K562 (cell line): Measurements from ENCODE around the gene PEX10. TPM values are rescaled to one million over a fixed set of nuclear protein-coding genes. Genes with fewer than 3 reads are reported as not detected.
A peak's percentile ranks its signal among the peaks of the same experiment; 100 is the strongest.

ENCODE experiments used
- ARID2 ChIP-seq: fragments of 450-650 bp; IDR thresholded peaks from 2 replicates; pipeline ENCODE4 v1.6.1; 2017; ENCODE audit warnings: antibody characterized with exemption, mild to moderate bottlenecking
- ATF2 ChIP-seq: sonication (generic); formaldehyde crosslinking; IDR thresholded peaks from 2 replicates; pipeline ENCODE4 v1.8.1; 2022; ENCODE audit warnings: missing genetic modification reagents
- BHLHE40 ChIP-seq: IDR thresholded peaks from 2 replicates; pipeline ENCODE4 v1.6.1; 2011; ENCODE audit warnings: low read length, improper control_type of control experiment
- CBFB ChIP-seq: sonication (generic); formaldehyde crosslinking; IDR thresholded peaks from 2 replicates; pipeline ENCODE4 v1.4.0; 2020; ENCODE audit warnings: mild to moderate bottlenecking, missing genetic modification reagents
- CBX5 ChIP-seq: IDR thresholded peaks from 2 replicates; pipeline ENCODE4 v1.6.1; 2014; ENCODE audit warnings: low read depth, borderline replicate concordance
- CGGBP1 ChIP-seq: fragments of 250-450 bp; sonication (Bioruptor Pico); IDR thresholded peaks from 2 replicates; pipeline ENCODE4 v1.9.0; 2021; ENCODE audit warnings: mild to moderate bottlenecking
- DLX4 ChIP-seq: fragments of 250-450 bp; sonication (Bioruptor Pico); IDR thresholded peaks from 2 replicates; pipeline ENCODE4 v1.6.1; 2021; ENCODE audit warnings: mild to moderate bottlenecking
- FOXP4 ChIP-seq: sonication (generic); formaldehyde crosslinking; IDR thresholded peaks from 2 replicates; pipeline ENCODE4 v1.8.0; 2022; ENCODE audit warnings: mild to moderate bottlenecking, missing genetic modification reagents, borderline replicate concordance
- JUND ChIP-seq, 2 experiments: IDR thresholded peaks; 2 replicates in 1 of 2; 3 replicates in 1 of 2; pipeline ENCODE4 v1.6.1; 2011; ENCODE audit warnings: borderline replicate concordance in 2 of 2, low read depth in 2 of 2, low read length in 2 of 2, improper control_type of control experiment in 1 of 2, missing biosample characterization in 1 of 2, missing genetic modification characterization in 1 of 2, missing genetic modification reagents in 1 of 2
- KLF10 ChIP-seq: fragments of 250-450 bp; sonication (Bioruptor Pico); IDR thresholded peaks from 2 replicates; pipeline ENCODE4 v1.6.1; 2021; ENCODE audit warnings: matching md5 sums
- KLF13 ChIP-seq: fragments of 450-650 bp; IDR thresholded peaks from 2 replicates; pipeline ENCODE4 v1.6.1; 2016; ENCODE audit warnings: missing genetic modification characterization, low read depth, mild to moderate bottlenecking, missing compliant biosample characterization, moderate library complexity, borderline replicate concordance
- MEIS2 ChIP-seq: fragments of 450-650 bp; IDR thresholded peaks from 2 replicates; pipeline ENCODE4 v1.6.1; 2014; ENCODE audit warnings: mild to moderate bottlenecking; ENCODE audit not compliant: partially characterized antibody
- NEUROD1 ChIP-seq: fragments of 150-350 bp; IDR thresholded peaks from 2 replicates; pipeline ENCODE4 v1.6.1; 2014; ENCODE audit warnings: borderline replicate concordance, low read length, low read depth; ENCODE audit not compliant: partially characterized antibody
- NFE2 ChIP-seq: IDR thresholded peaks from 2 replicates; pipeline ENCODE4 v1.6.1; 2014; ENCODE audit warnings: antibody characterized with exemption, low read depth
- PHB2 ChIP-seq: fragments of 450-650 bp; IDR thresholded peaks from 2 replicates; pipeline ENCODE4 v1.6.1; 2017; ENCODE audit warnings: low read depth
- PHF8 ChIP-seq: fragments of 200-600 bp; sonication (generic); IDR thresholded peaks from 2 replicates; pipeline ENCODE4 v1.6.1; 2012; ENCODE audit warnings: mixed run types, mild to moderate bottlenecking, inconsistent platforms, low read length, moderate library complexity, borderline replicate concordance
- SAP30 ChIP-seq: fragments of 200-600 bp; sonication (generic); IDR thresholded peaks from 2 replicates; pipeline ENCODE4 v1.6.1; 2012; ENCODE audit warnings: borderline replicate concordance, low read depth, mild to moderate bottlenecking, moderate library complexity, low read length, control low read depth, inconsistent platforms; ENCODE audit not compliant: insufficient read depth, poor library complexity, severe bottlenecking
- XRCC3 ChIP-seq: fragments of 450-650 bp; IDR thresholded peaks from 2 replicates; pipeline ENCODE4 v1.6.1; 2017; ENCODE audit warnings: mild to moderate bottlenecking, moderate library complexity
- ZNF589 ChIP-seq: fragments of 200-800 bp; sonication (Bioruptor generic); IDR thresholded peaks from 2 replicates; pipeline ENCODE4 v1.6.1; 2016; ENCODE audit warnings: low read depth, missing genetic modification characterization, missing compliant biosample characterization
- polyA plus RNA-seq, 8 experiments: library from polyadenylated mRNA; depleted of rRNA in 4 of 8; stranded (reverse) in 5 of 8; unstranded in 3 of 8; fragments of >200 nt; fragmentation: Nextera tagmentation in 2 of 8; fragmentation: Illumina TruSeq in 1 of 8; extraction: Ambion mirVana in 2 of 8; extraction: Trizol in 1 of 8; gene quantifications; 2 replicates each; pipeline versions ENCODE4 v1.2.1 to v1.2.3, GENCODE V29; 2011 to 2014; ENCODE audit warnings: inconsistent platforms in 1 of 8, missing spikeins in 1 of 8
- total RNA-seq, 7 experiments: library from RNA; depleted of rRNA in 6 of 7; stranded (reverse); fragments of >200 nt in 6 of 7; fragmentation: Illumina TruSeq in 2 of 7; extraction: Trizol in 2 of 7; gene quantifications; 2 replicates each; pipeline versions ENCODE4 v1.2.1 to v1.2.3, GENCODE V29; 2011 to 2021; ENCODE audit warnings: low replicate concordance in 1 of 7
- TF ChIP-seq, protein P1 (sequence below): fragments of 450-650 bp; formaldehyde crosslinking; IDR thresholded peaks from 2 replicates; pipeline ENCODE4 v1.4.0; 2020; ENCODE audit warnings: mild to moderate bottlenecking, mixed read lengths
- TF ChIP-seq, protein P2 (sequence below), 2 experiments: IDR thresholded peaks; 2 replicates each; pipeline ENCODE4 v1.6.1; 2011; ENCODE audit warnings: borderline replicate concordance in 1 of 2, control low read depth in 1 of 2, low read depth in 1 of 2, low read length in 1 of 2, mild to moderate bottlenecking in 1 of 2, mixed read lengths in 1 of 2, moderate library complexity in 1 of 2; ENCODE audit not compliant: insufficient read depth in 1 of 2, insufficient read length in 1 of 2, poor library complexity in 1 of 2, severe bottlenecking in 1 of 2; ENCODE audit errors: extremely low read depth in 1 of 2

Gene PEX10
- total and polyA plus RNA-seq, 9 of the 15 experiments (the other 6 are each of a cell fraction or from before 2014, with no cell fraction given) = 0.03 to 26.2 (median 8.7) TPM

GRCh38 chr1:2412395-2412772, at the start of gene PEX10 (continued):
- TF ChIP-seq BHLHE40 = 0 out of 2 replicates have a peak, but pooled peaks have one; percentile 12
- TF ChIP-seq, protein P1, sequence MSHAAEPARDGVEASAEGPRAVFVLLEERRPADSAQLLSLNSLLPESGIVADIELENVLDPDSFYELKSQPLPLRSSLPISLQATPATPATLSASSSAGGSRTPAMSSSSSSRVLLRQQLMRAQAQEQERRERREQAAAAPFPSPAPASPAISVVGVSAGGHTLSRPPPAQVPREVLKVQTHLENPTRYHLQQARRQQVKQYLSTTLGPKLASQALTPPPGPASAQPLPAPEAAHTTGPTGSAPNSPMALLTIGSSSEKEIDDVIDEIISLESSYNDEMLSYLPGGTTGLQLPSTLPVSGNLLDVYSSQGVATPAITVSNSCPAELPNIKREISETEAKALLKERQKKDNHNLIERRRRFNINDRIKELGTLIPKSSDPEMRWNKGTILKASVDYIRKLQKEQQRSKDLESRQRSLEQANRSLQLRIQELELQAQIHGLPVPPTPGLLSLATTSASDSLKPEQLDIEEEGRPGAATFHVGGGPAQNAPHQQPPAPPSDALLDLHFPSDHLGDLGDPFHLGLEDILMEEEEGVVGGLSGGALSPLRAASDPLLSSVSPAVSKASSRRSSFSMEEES = no peak
- no peak for TF ChIP-seq CBX5
- TF ChIP-seq ARID2 = no peak
- no peak; the same call in 1 of the 2 replicates for TF ChIP-seq CGGBP1
- peak; percentile 100 for TF ChIP-seq KLF13
- peak; percentile 15 for TF ChIP-seq NEUROD1
- TF ChIP-seq PHF8 = peak; percentile 87; the same call in 1 of the 2 replicates
- TF ChIP-seq DLX4 (CRISPR knock-in tag) = no peak
- TF ChIP-seq ATF2 (CRISPR knock-in tag) = peak; percentile 69
- TF ChIP-seq KLF10 (CRISPR knock-in tag) = no peak
- peak; percentile 12; the same call in 1 of the 2 replicates for TF ChIP-seq ZNF589 (CRISPR knock-in tag)
- no peak for TF ChIP-seq CBFB (CRISPR knock-in tag)
- TF ChIP-seq NFE2 = no peak
- TF ChIP-seq PHB2 = no peak
- TF ChIP-seq JUND (IDR thresholded peaks at IDR 0.05; ENCODE audit: borderline replicate concordance, low read depth, low read length) = peak; percentile 44
- no peak; the same call in 2 of the 3 replicates for TF ChIP-seq JUND (tag; IDR thresholded peaks at IDR 0.05; ENCODE audit: borderline replicate concordance, low read depth, low read length)
- TF ChIP-seq, protein P2, sequence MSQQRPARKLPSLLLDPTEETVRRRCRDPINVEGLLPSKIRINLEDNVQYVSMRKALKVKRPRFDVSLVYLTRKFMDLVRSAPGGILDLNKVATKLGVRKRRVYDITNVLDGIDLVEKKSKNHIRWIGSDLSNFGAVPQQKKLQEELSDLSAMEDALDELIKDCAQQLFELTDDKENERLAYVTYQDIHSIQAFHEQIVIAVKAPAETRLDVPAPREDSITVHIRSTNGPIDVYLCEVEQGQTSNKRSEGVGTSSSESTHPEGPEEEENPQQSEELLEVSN (IDR thresholded peaks at IDR 0.05; ENCODE audit: borderline replicate concordance in 1 of 2, extremely low read depth in 1 of 2, insufficient read depth in 1 of 2, insufficient read length in 1 of 2, low read depth in 1 of 2, low read length in 1 of 2, poor library complexity in 1 of 2, severe bottlenecking in 1 of 2) = no peak
- TF ChIP-seq MEIS2 = peak; percentile 8
- peak; percentile 97 for TF ChIP-seq SAP30
- TF ChIP-seq XRCC3 = no peak
- no peak for TF ChIP-seq FOXP4 (CRISPR knock-in tag)
